Left ventricle myocardium superior (tissue), 1 donor: ENCODE data around the gene XCL2. TPM values are rescaled to one million over a fixed set of nuclear protein-coding genes. Genes with fewer than 3 reads are reported as not detected.
"Not testable (repeated sequence)": the region's sequence is repeated elsewhere in the genome, so short reads cannot be mapped to it uniquely, and the experiment has no call there.

Experiments used
- ATAC-seq: fragments of 200-7000 bp; cut with Tn5 transposase; one replicate; pipeline ENCODE4 v1.9.1; 2020; ENCODE audit warnings: mild to moderate bottlenecking, moderate library complexity
- DNase-seq: peaks from one replicate; pipeline ENCODE4 v3.0.0-alpha.2; 2020
- intact Hi-C: fragments of 100-400 bp; cut with micrococcal nuclease; formaldehyde crosslinking; loops from one replicate; pipeline ENCODE4 v1.11.0; 2022
- long read RNA-seq: library from polyadenylated mRNA; unstranded; transcript quantifications from one replicate; pipeline ENCODE4 v2.0.0, GENCODE V29; 2021
- total RNA-seq: library from RNA; stranded (reverse); fragmentation: NEBNext Ultra II Directional; extraction: Animal tissue kit (Norgen Biotek cat#: 25700); gene quantifications from one replicate; pipeline ENCODE4 v1.2.1, GENCODE V29; 2021
- donor health status: DM: no; HTN: yes; CAD: no; lungs with severe emphysema.

The XCL2 gene, protein sequence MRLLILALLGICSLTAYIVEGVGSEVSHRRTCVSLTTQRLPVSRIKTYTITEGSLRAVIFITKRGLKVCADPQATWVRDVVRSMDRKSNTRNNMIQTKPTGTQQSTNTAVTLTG
- total RNA-seq = not detected
- long read RNA-seq = 0 reads

DNA sequence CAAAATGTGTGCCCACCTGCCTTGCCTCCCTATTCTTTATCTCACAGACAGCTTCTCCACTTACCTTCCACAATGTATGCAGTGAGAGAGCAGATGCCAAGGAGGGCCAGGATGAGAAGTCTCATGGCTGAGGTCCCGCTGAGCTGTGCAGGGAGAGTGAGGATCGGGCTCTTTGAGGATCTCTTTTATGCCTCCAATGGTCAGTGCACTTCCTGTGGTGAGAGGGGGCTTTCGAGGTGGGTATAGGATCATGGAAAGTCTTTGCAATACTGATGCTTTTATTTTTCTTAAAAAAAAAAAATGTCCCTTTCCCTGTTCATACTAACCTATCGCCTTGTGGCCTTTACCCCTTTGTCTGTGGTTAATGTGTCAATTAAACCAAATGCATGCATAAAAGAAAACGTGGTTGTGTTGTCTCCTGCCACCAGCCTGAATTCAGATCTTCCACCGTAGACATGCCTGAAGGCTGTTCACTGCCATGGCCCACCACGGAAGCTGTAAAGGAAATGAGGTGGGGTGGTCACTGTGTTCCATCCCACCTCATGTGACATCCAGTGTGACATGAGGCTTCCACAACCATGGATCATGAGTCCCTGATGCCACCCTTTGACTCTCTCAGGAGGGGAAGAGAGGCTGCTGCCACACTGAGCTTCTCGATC, at the start of gene XCL2:
TSS of gene XCL2 (minus strand) at position 158 of the 659 bp plus-strand sequence. CDS start at position 125, 33 bp downstream.
- intact Hi-C loops, DNase-seq, ATAC-seq: not testable (repeated sequence)

DNA sequence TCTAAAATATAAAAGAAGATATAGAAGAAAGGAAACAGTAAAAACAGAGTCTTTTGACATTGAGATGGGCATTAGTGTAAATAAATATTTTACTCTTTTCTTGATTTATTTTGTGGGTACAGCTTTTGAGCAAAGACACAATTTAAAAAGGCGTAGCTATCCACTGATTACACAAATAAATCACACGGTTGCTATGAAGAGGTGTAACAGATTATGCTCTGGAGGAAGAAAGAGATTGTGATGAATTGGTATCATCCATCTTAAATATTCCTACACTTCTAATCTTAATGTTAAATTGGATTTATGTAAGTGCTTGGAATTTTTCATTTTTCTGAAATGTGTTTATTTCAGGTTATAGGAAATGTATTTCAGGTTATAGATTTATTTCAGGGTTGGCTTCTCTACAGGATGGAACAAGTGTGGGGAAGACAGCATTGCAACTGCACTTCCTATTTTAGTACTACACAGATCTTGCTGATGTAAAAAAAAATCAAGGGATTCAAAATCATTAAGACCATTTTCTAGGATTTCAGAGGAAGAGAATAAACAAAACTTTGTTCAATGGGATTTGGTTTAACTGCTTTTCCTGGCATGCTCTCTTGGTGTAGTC, 47.9 kb upstream of the XCL2 start:
- no peak for ATAC-seq
- intact Hi-C loops = no loop called here
- no peak for DNase-seq

DNA sequence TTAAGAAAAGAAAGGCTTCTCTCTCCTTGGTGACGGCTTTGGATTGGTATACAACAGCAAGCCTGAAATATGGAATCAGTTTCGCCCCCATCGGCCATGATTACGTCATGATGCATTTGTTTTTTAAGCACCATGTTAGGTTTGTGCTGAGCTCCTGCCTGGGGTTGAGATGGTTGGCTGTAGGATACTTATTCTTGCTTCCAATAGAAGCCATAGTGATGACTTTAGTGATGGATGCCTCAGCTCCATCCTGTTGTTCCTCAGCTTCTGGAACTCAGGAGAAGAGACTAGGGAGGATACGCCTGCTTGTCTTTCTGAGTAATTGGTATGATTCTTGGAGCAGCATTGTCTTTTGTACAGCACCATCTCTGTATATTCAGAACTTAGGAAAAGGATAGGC, 47.3 kb upstream of the XCL2 start:
- intact Hi-C loops = no loop called here
- DNase-seq (no peak), ATAC-seq (no peak)

DNA sequence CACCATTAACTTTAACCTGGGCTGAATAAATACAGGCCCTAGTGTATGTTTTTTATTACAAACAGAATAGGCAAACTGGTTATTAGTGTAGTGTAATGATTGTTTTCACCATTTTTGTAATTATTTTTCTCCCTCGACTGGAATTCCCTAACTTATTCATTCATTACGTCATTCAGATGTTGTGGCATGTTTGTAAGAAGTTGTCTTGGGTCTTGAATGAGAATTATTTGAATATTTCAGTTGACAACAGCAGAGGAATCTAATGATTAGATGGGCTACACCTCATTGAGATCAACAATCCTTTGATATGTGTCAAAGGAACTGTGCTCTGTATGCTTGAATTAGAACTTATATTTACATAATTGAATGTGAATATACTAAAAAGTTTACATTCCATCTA, 45.4 kb upstream of the XCL2 start:
- intact Hi-C loops = no loop called here
- ATAC-seq = no peak

DNA sequence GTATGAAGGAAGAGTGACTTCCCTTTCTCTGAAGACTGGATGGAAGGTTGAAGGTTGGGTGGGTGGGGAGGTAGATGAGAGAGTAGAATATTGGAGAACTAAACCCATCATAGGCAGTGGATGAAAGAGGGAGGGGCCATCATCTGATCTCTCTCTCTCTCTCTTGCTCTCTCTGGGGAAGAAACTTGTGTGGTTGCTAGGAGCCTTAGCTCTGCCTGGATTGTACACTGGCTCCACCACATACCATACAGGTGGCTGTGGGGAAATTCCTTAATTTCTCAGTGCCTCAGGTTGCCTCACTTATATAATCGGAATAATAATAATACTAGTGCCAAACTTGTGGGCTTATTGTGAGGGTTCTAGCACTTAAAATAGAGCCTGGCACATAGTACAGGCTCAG, 42.1 kb upstream of the XCL2 start:
- ATAC-seq (no peak), DNase-seq (no peak)
- intact Hi-C loops = no loop called here

More for the DNA sequence above, 45.4 kb upstream of the XCL2 start:
- DNase-seq = no peak

DNA sequence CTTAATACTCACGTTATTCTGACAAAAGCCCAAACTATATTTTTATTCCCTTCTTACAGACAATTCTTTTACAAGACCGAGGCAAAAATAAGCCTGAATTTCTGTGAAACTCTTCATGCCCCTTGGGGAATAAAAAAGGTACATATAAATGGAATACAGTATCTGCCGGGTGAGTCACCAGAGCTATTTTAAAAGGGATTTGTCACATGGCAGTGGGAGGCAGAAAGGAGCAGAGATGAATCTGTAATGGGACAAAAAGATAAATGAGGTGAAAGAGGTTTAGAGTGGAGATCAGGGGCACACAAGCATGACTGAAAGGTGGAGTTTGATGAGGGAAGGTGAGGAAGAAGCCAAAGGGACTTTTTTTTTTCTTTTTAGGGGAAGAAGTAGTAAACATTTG, 41.4 kb upstream of the XCL2 start:
- intact Hi-C loops = no loop called here
- ATAC-seq = peak; percentile 67
- DNase-seq = no peak

DNA sequence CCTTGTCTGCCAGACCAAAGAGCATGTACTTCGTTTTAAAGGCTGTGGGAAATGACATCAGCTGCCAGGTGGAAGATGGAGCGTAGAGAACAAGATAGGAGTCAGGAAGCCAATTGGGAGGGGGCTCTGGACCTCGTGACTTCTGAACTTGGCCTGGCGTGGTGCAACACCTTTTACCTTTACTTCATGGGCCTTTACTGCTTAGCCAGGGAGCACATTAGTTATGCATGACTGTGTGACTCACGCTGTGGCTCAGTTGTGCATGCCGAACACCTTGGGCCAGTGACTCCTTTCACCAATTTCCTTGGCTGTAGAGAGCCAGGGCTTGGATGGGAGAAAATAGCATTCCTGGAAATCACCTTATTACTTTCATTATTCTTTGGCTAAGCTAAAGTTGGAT, 39.8 kb upstream of the XCL2 start:
- ATAC-seq (no peak), DNase-seq (no peak)
- intact Hi-C loops = no loop called here

DNA sequence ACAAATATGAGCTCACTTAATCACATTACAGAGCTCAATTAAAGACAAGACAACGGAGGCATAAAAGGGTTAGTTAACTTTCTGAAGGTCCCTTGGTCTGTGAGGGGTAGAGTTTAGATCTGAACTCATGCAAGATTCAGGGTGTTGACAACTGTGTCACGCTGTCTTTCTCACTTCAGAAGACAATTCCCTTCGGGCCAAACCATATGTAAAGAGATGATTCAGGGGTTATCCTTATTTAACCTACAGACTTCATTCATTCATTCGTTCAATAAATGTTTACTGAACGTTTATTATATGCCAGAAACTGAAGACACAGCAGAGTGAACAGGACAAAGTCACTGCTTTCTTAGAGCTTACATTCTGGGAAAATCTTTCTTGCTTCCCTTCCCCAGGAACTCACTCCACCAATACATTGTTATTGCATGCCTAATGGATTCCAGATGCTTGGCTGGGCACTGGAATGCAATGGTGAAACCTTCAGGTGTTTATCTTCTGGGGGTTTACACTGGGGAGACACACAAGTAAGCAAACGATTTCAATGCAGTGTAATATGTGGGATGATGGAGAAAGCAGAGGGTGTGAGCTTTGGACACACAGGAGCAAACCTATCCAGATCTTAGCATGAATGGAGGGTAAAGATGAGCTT, 39.0 kb upstream of the XCL2 start:
- intact Hi-C loops = no loop called here
- DNase-seq (no peak), ATAC-seq (no peak)

DNA sequence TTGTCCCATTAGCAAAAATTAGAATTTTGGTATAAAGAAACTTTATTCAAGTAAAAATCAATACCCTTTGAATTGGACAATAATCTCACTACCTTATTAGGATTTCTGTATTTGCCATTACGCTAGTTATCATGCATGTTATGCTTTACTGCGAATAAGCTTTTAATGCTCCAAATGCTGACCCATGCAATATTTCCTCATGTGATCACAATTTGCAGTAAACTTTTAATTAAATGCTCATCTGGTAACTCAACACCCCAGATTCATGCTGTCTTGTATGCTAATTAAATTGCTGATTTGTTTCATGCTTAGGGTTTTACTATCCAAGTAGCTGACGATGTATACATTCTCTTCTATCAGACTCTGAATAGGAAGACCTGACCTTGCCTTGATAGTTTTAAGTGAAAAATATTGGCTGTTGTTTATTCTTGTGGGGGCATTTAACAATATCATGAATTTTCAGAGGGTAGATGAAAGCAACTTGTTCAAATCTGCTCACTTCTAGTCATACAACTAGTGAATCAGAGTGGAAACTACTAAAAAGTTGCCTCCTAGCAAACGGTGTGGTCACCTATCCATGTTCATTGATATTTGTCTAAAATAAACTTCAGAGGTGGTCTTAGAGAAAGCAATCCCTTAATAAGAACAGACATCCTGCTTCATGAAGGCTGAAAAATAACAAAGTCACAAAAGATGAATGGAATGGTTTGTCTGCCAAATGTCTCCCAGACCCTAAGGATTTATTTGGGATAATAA, 38.2 kb upstream of the XCL2 start:
- intact Hi-C loops = no loop called here
- no peak for DNase-seq
- no peak for ATAC-seq

DNA sequence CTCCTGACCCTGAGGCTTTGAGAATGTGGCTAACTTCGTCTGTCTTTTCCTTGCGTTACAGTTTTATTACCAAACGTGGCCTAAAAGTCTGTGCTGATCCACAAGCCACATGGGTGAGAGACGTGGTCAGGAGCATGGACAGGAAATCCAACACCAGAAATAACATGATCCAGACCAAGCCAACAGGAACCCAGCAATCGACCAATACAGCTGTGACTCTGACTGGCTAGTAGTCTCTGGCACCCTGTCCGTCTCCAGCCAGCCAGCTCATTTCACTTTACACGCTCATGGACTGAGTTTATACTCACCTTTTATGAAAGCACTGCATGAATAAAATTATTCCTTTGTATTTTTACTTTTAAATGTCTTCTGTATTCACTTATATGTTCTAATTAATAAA, 37.2 kb upstream of the XCL2 start:
- ATAC-seq, DNase-seq, intact Hi-C loops: not testable (repeated sequence)

DNA sequence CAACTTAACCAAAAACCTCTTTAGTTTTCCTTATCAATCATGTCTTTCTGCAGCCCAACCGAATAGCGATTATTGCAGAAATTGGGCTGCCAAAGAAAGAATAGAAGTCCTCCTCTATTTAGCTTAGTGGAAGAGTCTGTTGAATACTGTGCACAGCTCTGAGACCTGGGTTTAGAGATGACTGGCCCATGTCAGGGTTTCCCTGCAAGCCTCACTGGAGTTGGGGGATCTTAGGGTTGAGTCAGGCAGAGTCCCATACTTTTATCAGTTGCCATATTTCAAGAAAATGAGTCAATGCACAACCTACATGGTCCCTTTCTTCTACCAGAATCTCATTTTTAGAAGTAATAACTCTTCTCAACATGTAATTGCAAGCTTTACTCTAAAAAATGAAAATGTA, 36.5 kb upstream of the XCL2 start:
- intact Hi-C loops, DNase-seq, ATAC-seq: not testable (repeated sequence)

DNA sequence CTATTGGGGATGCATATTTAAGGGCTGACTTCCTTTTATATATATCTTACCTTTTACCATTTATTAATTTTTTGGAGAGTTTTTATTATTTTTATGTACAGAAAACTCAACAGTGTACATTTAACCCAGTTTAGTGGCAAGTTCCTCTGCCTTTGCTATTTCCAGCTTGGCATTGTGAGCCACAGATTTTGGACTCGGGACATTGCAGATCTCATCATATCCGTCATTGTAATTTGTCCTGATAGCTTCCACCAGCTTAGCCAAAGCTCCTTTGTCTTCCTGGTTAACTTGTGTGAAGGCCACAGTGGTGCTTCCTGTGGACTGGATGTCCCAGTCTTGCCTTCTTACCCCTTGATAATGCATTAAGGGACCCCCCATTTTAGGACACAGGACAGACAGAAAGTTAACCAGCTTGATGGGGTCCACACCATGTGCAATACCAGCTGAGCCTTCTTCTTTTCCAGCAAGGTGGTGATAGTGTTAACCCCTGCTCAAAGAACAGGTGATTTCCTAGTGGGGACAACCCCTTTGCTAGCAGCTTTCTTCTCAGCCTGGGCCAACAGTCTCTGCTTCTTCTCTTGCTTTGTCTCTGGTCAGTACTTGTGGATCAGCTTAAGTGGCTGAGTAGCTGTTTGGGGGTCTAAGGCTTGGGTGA, 34.9 kb upstream of the XCL2 start:
- DNase-seq, ATAC-seq, intact Hi-C loops: not testable (repeated sequence)

DNA sequence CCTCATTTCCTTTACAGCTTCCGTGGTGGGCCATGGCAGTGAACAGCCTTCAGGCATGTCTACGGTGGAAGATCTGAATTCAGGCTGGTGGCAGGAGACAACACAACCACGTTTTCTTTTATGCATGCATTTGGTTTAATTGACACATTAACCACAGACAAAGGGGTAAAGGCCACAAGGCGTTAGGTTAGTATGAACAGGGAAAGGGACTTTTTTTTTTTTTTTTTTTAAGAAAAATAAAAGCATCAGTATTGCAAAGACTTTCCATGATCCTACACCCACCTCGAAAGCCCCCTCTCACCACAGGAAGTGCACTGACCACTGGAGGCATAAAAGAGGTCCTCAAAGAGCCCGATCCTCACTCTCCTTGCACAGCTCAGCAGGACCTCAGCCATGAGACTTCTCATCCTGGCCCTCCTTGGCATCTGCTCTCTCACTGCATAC, 32.5 kb upstream of the XCL2 start, which contains the start of gene XCL1:
TSS of gene XCL1 (plus strand) at position 361 of the 444 bp plus-strand sequence. CDS start at position 394, 33 bp downstream.
- ATAC-seq, intact Hi-C loops, DNase-seq: not testable (repeated sequence)

DNA sequence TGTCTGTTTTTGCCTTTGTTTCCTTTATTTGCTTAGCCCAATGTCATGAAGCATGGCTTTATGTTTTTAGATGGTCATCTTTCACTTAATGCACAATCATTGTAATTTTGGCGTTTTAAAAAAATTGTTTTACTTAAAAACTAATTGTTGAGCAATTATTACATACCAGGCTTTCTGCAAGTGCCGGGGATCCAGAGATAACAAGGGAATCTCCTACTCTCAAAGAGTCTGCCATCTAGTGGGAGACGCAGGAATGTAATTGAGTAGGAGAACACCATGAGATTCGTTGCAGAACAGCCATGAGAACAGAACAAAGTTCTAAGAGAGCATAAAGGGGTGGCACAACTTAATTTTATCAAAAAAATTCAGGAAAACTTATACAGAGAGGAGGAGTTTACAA, 30.4 kb upstream of the XCL2 start:
- intact Hi-C loops, DNase-seq: not testable (repeated sequence)
- ATAC-seq = peak; percentile 50

DNA sequence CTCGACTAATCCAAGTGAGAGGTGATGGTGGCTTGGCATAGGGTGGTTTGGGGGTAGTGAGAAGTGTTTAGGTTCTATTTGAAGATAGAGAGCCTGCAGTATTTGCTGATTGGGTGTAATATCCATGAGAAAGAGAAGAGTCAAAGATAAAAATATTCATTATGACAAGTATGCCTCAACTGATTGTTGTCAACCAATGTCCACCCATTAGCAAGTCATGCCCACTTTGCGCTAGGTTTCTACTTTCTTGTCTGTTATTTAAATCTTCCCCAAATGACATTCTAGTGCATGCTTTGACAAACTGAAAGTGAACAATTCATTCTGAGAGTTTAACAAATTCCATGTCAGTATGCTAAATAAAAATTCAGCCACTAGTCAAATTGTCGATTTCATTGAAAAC, 28.8 kb upstream of the XCL2 start:
- intact Hi-C loops = no loop called here
- DNase-seq (no peak), ATAC-seq (no peak)

DNA sequence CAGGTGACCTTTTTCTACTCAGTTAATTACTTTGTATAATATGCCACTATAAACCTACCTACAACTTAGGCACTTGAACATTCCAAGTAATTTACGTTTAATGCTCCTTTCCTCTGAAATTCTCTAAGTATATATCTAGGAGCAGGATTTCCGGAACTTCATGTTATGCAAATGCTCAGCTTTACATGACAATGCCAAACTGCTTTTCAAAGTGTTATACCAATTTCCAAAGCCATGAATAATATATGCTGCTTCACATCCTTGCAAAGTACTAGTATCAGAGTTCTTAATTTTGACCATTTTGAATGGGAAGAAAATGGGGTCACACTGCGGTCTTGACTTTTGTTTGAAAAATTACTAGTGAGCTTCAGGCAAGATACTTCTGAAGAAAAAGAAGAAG, 26.9 kb upstream of the XCL2 start:
- ATAC-seq (no peak), DNase-seq (no peak)
- intact Hi-C loops = no loop called here

DNA sequence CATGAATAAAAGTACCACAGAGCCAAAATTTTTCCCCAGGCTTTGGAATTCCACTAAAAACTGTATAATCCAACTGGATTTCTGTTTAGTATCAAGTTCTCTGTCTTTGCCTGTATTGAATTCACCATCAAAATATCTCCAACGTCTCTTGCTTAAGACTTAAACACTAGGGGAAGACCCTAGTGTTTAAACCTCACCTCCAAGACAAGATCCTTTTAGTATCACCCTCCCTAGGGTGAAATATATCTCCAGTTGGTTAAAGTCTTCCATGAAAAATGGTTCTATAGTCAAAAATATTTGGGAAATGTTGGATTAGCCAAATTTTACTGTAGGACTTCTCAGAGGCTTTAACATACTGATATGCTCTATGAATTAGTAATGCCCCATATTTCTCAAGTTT, 24.5 kb upstream of the XCL2 start:
- no peak for DNase-seq
- no peak for ATAC-seq
- intact Hi-C loops = no loop called here

DNA sequence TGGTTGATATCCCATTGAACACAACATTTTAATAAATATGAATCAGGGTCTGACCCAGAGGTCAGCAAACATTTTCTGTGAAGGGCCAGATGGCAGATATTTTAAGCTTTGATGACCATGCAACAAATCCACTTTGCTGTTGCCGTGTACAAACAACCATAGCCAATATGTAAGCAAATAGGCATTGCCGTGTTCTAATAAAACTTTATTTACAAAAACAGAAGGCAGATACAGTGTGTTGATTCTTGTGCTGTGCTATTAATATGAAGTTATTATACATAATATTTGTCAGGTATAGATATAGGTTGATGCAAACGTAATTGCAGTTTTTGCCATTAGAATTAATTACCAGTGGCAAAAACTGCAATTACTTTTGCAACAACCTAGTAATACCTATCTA, 23.8 kb upstream of the XCL2 start:
- intact Hi-C loops = no loop called here

DNA sequence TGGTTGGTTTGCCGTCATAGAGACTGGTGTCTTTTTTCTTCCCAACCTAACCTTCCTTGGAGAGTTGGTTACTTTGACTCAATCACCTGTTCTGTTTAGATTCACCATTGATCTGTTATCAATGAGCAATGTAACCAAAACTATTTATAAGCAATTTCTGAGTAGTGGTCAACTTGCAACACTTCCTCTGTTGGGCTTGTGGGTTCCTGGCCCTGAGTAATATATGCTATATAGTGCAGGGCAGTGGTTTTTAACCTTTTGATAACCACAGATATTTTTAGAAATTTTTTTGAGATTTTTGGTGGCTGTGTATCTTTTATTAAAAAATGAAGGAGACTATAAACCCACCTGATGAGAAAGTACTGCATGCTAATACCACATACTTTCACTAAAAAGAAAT, 23.2 kb upstream of the XCL2 start:
- no peak for DNase-seq

More for the DNA sequence above, 23.8 kb upstream of the XCL2 start:
- no peak for ATAC-seq
- no peak for DNase-seq

More for the DNA sequence above, 23.2 kb upstream of the XCL2 start:
- intact Hi-C loops = no loop called here
- ATAC-seq = no peak
